GM12874 (cell line): ENCODE data around the gene PTBP1.

Source experiments
- TF ChIP-seq, protein P1 (sequence below): IDR thresholded peaks from 2 replicates; pipeline ENCODE4 v1.5.1; 2011; ENCODE audit warnings: low read depth, mild to moderate bottlenecking, control low read depth, low read length, moderate library complexity; ENCODE audit not compliant: insufficient read depth

PTBP1 gene

DNA sequence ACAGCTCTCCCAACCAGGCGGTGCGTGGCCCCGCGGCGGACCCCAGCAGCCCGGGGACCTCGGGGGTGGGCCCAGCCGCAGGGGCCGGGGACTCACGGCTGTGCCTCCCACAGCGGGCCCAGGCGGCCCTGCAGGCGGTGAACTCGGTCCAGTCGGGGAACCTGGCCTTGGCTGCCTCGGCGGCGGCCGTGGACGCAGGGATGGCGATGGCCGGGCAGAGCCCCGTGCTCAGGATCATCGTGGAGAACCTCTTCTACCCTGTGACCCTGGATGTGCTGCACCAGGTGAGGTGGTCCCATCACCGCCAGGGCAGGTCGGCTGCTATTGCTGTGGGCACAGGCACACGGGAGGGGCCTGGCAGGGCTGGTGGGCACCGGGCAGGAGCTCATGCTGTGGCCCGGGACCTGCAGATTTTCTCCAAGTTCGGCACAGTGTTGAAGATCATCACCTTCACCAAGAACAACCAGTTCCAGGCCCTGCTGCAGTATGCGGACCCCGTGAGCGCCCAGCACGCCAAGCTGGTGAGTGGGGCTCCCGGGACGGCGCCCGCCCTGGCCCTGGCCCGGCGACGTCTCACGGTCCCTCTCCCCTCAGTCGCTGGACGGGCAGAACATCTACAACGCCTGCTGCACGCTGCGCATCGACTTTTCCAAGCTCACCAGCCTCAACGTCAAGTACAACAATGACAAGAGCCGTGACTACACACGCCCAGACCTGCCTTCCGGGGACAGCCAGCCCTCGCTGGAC is 7.3 kb downstream of the PTBP1 start:
- TF ChIP-seq, protein P1, sequence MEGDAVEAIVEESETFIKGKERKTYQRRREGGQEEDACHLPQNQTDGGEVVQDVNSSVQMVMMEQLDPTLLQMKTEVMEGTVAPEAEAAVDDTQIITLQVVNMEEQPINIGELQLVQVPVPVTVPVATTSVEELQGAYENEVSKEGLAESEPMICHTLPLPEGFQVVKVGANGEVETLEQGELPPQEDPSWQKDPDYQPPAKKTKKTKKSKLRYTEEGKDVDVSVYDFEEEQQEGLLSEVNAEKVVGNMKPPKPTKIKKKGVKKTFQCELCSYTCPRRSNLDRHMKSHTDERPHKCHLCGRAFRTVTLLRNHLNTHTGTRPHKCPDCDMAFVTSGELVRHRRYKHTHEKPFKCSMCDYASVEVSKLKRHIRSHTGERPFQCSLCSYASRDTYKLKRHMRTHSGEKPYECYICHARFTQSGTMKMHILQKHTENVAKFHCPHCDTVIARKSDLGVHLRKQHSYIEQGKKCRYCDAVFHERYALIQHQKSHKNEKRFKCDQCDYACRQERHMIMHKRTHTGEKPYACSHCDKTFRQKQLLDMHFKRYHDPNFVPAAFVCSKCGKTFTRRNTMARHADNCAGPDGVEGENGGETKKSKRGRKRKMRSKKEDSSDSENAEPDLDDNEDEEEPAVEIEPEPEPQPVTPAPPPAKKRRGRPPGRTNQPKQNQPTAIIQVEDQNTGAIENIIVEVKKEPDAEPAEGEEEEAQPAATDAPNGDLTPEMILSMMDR, result no peak

DNA sequence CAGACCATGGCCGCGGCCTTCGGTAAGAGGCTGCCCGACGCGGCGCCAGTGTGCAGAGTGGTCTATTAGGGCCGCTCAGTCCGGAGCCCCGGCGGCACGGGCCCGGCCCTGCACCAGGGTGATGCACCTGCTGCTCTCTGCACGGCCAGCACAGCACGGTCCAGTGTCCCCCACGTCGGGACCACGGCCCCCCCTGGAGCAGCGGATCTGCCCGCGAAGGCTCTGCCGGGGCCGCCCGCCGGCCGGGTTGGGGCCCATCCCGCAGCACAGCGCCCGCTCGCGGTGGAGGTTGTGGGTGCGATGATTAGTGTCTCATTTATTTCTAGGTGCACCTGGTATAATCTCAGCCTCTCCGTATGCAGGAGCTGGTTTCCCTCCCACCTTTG is 7.9 kb downstream of the PTBP1 start:
- TF ChIP-seq, protein P1, result no peak

DNA sequence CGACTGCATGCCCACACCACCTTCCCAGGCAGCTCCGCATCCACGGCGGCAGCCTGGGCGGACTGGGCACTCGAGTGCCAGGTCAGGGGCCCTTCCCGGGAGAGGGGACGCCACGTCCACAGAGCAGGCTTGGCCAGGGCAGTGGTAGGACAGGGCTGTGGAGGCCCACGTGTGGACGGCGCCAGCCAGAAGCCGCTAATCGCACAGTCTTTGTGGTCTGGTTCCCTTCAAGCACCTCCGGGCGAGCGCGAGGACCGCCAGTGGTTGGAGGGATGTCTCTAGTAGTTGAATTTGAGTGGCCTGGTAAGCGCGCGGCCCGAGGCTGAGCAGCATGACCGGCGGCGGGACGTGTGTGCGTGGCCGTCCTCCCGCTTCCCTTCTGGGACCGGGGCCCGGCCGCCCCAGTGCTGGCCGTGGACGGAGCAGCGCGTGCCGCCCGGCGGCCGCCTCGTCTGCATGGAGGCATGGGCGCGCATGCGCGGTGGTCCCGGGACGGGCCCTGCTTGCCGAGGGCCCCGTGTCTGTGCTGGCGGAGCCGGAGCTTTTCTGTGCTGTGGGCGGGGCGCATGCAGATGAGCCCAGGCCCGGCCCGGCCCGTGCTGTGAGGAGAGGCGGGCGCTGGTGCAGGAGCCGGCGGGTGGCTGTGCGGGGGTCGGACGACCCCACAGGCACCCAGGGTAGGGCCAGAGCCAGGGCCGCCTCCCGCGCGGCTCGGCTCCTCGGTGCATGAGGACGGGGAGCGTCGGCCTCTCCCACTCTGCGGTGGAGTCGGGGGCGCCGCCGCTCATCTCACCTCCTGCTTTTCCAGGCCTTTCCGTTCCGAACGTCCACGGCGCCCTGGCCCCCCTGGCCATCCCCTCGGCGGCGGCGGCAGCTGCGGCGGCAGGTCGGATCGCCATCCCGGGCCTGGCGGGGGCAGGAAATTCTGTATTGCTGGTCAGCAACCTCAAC is 8.6 kb downstream of the PTBP1 start:
- TF ChIP-seq, protein P1, result no peak

DNA sequence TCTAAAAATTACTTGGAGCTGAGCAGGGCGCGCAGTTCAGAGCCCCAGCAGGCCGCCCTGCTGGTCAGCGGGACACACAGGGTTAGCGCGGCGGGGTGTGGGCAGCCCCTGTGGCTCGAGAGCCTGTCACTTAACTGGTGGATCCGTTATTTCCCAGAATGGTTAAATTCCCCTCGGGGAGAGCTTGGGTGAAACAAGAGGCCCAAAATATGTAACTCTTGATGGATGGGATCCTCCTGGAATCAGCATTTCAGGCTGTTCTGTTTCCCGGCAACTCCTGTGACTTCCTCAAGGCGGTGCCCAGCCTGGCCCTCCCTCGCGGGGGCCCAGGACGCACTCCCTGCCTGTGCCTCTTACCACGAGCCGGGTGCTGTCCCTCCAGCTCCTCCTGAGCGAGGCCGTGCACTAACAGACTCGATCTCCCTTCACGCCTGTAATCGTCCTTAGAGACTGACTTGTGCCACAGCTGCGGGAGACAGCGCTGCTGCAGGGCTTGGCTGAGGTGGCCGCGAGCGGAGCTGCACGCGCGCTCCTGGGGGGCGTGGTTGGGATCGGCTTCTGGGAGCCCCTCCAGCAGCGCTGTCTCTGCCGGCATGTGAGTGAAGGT is 9.7 kb downstream of the PTBP1 start:
- TF ChIP-seq, protein P1, result no peak

DNA sequence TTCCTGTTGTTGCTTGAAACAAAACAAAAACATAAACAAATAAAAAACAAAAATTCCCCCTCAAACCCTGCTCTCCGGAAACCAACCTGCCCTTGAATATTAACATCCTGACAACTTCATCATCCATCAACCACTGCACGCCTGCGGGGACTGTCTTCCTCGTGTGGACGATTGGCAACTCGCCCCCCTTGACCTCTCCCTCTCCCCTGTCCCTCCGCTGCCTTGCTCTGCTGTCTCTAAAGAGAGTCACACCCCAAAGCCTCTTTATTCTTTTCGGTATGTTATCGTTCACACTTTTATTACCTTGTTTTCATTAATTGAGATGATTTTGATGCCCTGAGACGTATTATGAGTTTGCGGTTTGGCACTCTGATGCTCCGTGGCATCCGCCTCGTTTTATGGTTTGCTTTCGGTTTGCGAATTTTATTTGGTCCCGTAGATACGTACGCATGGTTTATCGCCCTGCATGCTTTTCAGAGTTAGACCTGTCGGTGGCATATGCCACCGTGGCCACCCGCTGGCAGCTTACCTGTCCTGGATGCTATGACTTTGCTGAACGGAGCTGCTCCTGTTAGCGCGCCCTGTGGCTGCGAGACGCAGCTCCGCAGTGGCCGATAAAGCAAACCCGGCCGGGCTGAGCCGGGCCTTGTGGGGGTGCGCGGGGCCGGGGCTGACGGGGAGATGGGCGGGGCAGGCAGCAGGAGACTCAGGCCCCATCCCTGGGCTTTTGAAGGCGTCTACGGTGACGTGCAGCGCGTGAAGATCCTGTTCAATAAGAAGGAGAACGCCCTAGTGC is 10.6 kb downstream of the PTBP1 start:
- TF ChIP-seq, protein P1, result no peak

DNA sequence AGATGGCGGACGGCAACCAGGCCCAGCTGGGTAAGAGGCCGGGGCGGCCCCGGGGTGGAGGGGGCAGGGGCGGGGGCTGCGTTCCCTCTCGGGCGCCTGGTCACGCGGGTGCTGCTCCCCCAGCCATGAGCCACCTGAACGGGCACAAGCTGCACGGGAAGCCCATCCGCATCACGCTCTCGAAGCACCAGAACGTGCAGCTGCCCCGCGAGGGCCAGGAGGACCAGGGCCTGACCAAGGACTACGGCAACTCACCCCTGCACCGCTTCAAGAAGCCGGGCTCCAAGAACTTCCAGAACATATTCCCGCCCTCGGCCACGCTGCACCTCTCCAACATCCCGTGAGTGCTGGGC is 11.1 kb downstream of the PTBP1 start:
- TF ChIP-seq, protein P1, result no peak
